Glutamatergic neuron (in vitro differentiated cells): ENCODE data around the gene OSGEP. TPM values are rescaled to one million over a fixed set of nuclear protein-coding genes. Genes with fewer than 3 reads are reported as not detected.

ENCODE experiments used
- DNase-seq: peaks from one replicate; pipeline ENCODE4 v3.0.0; 2022
- H3K27ac Mint-ChIP-seq: one replicate; pipeline ENCODE4 v1.8.0; 2020; ENCODE audit warnings: mild to moderate bottlenecking, mixed read lengths, inconsistent platforms; ENCODE audit not compliant: unreplicated experiment
- H3K27me3 Mint-ChIP-seq: one replicate; pipeline ENCODE4 v1.8.0; 2020; ENCODE audit warnings: mild to moderate bottlenecking, moderate library complexity, mixed read lengths, inconsistent platforms; ENCODE audit not compliant: unreplicated experiment
- H3K36me3 Mint-ChIP-seq: one replicate; pipeline ENCODE4 v1.8.0; 2020; ENCODE audit warnings: mild to moderate bottlenecking, mixed read lengths, inconsistent platforms; ENCODE audit not compliant: unreplicated experiment
- H3K4me1 Mint-ChIP-seq: one replicate; pipeline ENCODE4 v1.8.0; 2020; ENCODE audit warnings: mild to moderate bottlenecking, low read depth, mixed read lengths, inconsistent platforms; ENCODE audit not compliant: unreplicated experiment
- H3K4me3 Mint-ChIP-seq: one replicate; pipeline ENCODE4 v1.8.0; 2020; ENCODE audit warnings: mild to moderate bottlenecking, mixed read lengths, inconsistent platforms; ENCODE audit not compliant: unreplicated experiment
- H3K9me3 Mint-ChIP-seq: one replicate; pipeline ENCODE4 v1.8.0; 2020; ENCODE audit warnings: mild to moderate bottlenecking, moderate library complexity, mixed read lengths, inconsistent platforms; ENCODE audit not compliant: unreplicated experiment
- CTCF ChIP-seq: fragments of 200-600 bp; sonication (generic); IDR thresholded peaks from one replicate; pipeline ENCODE4 v1.5.0; 2021; ENCODE audit not compliant: partially characterized antibody, unreplicated experiment
- total RNA-seq: library from RNA; stranded (reverse); fragmentation: NEBNext Ultra II Directional; extraction: Animal tissue kit (Norgen Biotek cat#: 25700); gene quantifications from one replicate; pipeline ENCODE4 v1.2.1, GENCODE V29; 2021; ENCODE audit not compliant: unreplicated experiment

Gene OSGEP
- total RNA-seq, 1 donor from 2014 or later = 65.0 TPM

- no peak for TF ChIP-seq CTCF
- Mint-ChIP-seq H3K36me3 (peaks cover 10% of the 10 kb centered on the region), H3K27ac (no peak overlapping the region), H3K4me3 (no peak overlapping the region), H3K9me3 (no peaks in the 10 kb centered on the region), H3K4me1 (no peaks in the 10 kb centered on the region), H3K27me3 (peaks cover 3% of the 10 kb centered on the region)
- no peak for DNase-seq
Observed at GRCh38 chr14:20403521-20403920, 51.1 kb downstream of the OSGEP start.

GRCh38 chr14:20400965-20401593 is 53.5 kb downstream of the OSGEP start:
- TF ChIP-seq CTCF = no peak
- Mint-ChIP-seq H3K4me1 (no peaks in the 10 kb centered on the region), H3K27ac (no peak overlapping the region), H3K4me3 (no peak overlapping the region), H3K27me3 (no peaks in the 10 kb centered on the region), H3K9me3 (no peaks in the 10 kb centered on the region), H3K36me3 (peaks cover 5% of the 10 kb centered on the region)
- no peak for DNase-seq

- Mint-ChIP-seq H3K27me3 (no peaks in the 10 kb centered on the region), H3K9me3 (no peaks in the 10 kb centered on the region), H3K36me3 (peaks cover 5% of the 10 kb centered on the region), H3K27ac (no peak overlapping the region), H3K4me1 (no peaks in the 10 kb centered on the region), H3K4me3 (no peak overlapping the region)
- no peak for TF ChIP-seq CTCF
- no peak for DNase-seq
Observed at GRCh38 chr14:20400589-20400964, 54.0 kb downstream of the OSGEP start.

- no peak overlapping the region for H3K4me3 Mint-ChIP-seq
- no peaks in the 10 kb centered on the region for H3K36me3 Mint-ChIP-seq
- H3K27ac Mint-ChIP-seq = no peak overlapping the region
- no peaks in the 10 kb centered on the region for H3K4me1 Mint-ChIP-seq
- DNase-seq = no peak
- H3K9me3 Mint-ChIP-seq = no peaks in the 10 kb centered on the region
- no peak for TF ChIP-seq CTCF
- no peaks in the 10 kb centered on the region for H3K27me3 Mint-ChIP-seq
Observed at GRCh38 chr14:20397511-20397910, 57.1 kb downstream of the OSGEP start.

Other genes starting within 250 kb of the OSGEP start
- gene OR11H6, start 231.1 kb downstream of the OSGEP start, total RNA-seq = not detected
- not detected for gene OR11H7, start 225.8 kb downstream of the OSGEP start, total RNA-seq
- gene OR11H4, start 215.5 kb downstream of the OSGEP start, total RNA-seq = not detected
- 37.4 TPM for gene TTC5, start 148.9 kb downstream of the OSGEP start, total RNA-seq
- gene CCNB1IP1, start 121.5 kb downstream of the OSGEP start, total RNA-seq = 95.8 TPM
- 33.9 TPM for gene PARP2, start 111.2 kb downstream of the OSGEP start, total RNA-seq
- 22.7 TPM for gene TEP1, start 41.3 kb downstream of the OSGEP start, total RNA-seq
- 0.15 TPM for gene KLHL33, start 18.6 kb downstream of the OSGEP start, total RNA-seq
- 265 TPM for gene APEX1, start 414 bp upstream of the OSGEP start, total RNA-seq
- 49.1 TPM for gene PIP4P1, start 6.6 kb upstream of the OSGEP start, total RNA-seq
- gene PNP, start 14.6 kb upstream of the OSGEP start, total RNA-seq = 25.9 TPM
- 0.98 TPM for gene RNASE10, start 50.7 kb upstream of the OSGEP start, total RNA-seq
- not detected for gene RNASE9, start 106.2 kb upstream of the OSGEP start, total RNA-seq
- not detected for gene RNASE11, start 133.2 kb upstream of the OSGEP start, total RNA-seq
- not detected for gene RNASE12, start 136.6 kb upstream of the OSGEP start, total RNA-seq
- gene OR6S1, start 186.9 kb upstream of the OSGEP start, total RNA-seq = not detected
- gene RNASE4, start 229.7 kb upstream of the OSGEP start, total RNA-seq = 1.7 TPM
- 1.7 TPM for gene ANG, start 234.0 kb upstream of the OSGEP start, total RNA-seq